HepG2 (cell line): ENCODE results near the gene DCUN1D4. TPM values are rescaled to one million over a fixed set of nuclear protein-coding genes. Genes with fewer than 3 reads are reported as not detected.

ENCODE experiments used
- CBFB ChIP-seq: sonication (generic); formaldehyde crosslinking; IDR thresholded peaks from 2 replicates; pipeline ENCODE4 v1.4.0; 2020; ENCODE audit warnings: missing genetic modification reagents
- CCAR2 ChIP-seq: fragments of 200-400 bp; formaldehyde crosslinking; optimal IDR thresholded peaks from 2 replicates; pipeline ENCODE3; 2018; ENCODE audit warnings: low read depth, mild to moderate bottlenecking, low read length, moderate library complexity
- HDAC1 ChIP-seq: sonication (generic); formaldehyde crosslinking; IDR thresholded peaks from 2 replicates; pipeline ENCODE4 v1.5.1; 2020; ENCODE audit warnings: mild to moderate bottlenecking, missing genetic modification reagents
- MYC ChIP-seq: sonication (generic); formaldehyde crosslinking; IDR thresholded peaks from 2 replicates; pipeline ENCODE4 v1.9.0; 2021; ENCODE audit warnings: missing genetic modification reagents, borderline replicate concordance
- SMAD9 ChIP-seq: sonication (generic); formaldehyde crosslinking; IDR thresholded peaks from 2 replicates; pipeline ENCODE4 v1.5.1; 2020; ENCODE audit warnings: mild to moderate bottlenecking, missing genetic modification reagents
- SOX5 ChIP-seq: IDR thresholded peaks from 2 replicates; pipeline ENCODE4 v1.6.1; 2016; ENCODE audit warnings: borderline replicate concordance
- ZMAT3 ChIP-seq: sonication (generic); formaldehyde crosslinking; conservative IDR thresholded peaks from 2 replicates; pipeline ENCODE4 v1.7.0; 2021; ENCODE audit warnings: missing genetic modification reagents
- ZNF224 ChIP-seq: sonication (generic); formaldehyde crosslinking; IDR thresholded peaks from 2 replicates; pipeline ENCODE4 v1.5.0; 2020; ENCODE audit warnings: mild to moderate bottlenecking, missing genetic modification reagents
- ZNF382 ChIP-seq: sonication (generic); formaldehyde crosslinking; IDR thresholded peaks from 2 replicates; pipeline ENCODE4 v1.5.0; 2020; ENCODE audit warnings: missing genetic modification reagents, mild to moderate bottlenecking, borderline replicate concordance
- ZNF432 ChIP-seq: sonication (generic); formaldehyde crosslinking; IDR thresholded peaks from 2 replicates; pipeline ENCODE4 v1.5.0; 2020; ENCODE audit warnings: missing genetic modification reagents, mild to moderate bottlenecking, borderline replicate concordance
- polyA plus RNA-seq, 8 experiments: library from polyadenylated mRNA; depleted of rRNA in 3 of 8; stranded (reverse) in 7 of 8; unstranded in 1 of 8; fragments of >200 nt; fragmentation: Illumina TruSeq in 4 of 8; extraction: Trizol in 4 of 8; gene quantifications; 2 replicates each; pipeline versions ENCODE4 v1.2.1 to v1.2.3, GENCODE V29; 2011 to 2016; ENCODE audit warnings: low read depth in 4 of 8, missing spikeins in 1 of 8, mixed read lengths in 1 of 8; ENCODE audit not compliant: insufficient read depth in 1 of 8
- total RNA-seq, 5 experiments: library from RNA; depleted of rRNA; stranded (reverse); fragments of >200 nt; fragmentation: Illumina TruSeq; extraction: Trizol; gene quantifications; 2 replicates each; pipeline ENCODE4 v1.2.3, GENCODE V29; 2016; ENCODE audit warnings: low read depth in 1 of 5
- TF ChIP-seq, protein P1 (sequence below): sonication (generic); formaldehyde crosslinking; IDR thresholded peaks from 2 replicates; pipeline ENCODE4 v1.4.0; 2020; ENCODE audit warnings: mild to moderate bottlenecking, missing genetic modification reagents
- TF ChIP-seq, protein P2 (sequence below): sonication (generic); formaldehyde crosslinking; conservative IDR thresholded peaks from 2 replicates; pipeline ENCODE4 v1.4.0; 2020; ENCODE audit warnings: mild to moderate bottlenecking, missing genetic modification reagents, moderate library complexity

Gene DCUN1D4
- total and polyA plus RNA-seq, 2 of the 13 experiments (the other 11 are each of a cell fraction or from before 2014, with no cell fraction given) = 27.9 to 44.4 TPM

DNA sequence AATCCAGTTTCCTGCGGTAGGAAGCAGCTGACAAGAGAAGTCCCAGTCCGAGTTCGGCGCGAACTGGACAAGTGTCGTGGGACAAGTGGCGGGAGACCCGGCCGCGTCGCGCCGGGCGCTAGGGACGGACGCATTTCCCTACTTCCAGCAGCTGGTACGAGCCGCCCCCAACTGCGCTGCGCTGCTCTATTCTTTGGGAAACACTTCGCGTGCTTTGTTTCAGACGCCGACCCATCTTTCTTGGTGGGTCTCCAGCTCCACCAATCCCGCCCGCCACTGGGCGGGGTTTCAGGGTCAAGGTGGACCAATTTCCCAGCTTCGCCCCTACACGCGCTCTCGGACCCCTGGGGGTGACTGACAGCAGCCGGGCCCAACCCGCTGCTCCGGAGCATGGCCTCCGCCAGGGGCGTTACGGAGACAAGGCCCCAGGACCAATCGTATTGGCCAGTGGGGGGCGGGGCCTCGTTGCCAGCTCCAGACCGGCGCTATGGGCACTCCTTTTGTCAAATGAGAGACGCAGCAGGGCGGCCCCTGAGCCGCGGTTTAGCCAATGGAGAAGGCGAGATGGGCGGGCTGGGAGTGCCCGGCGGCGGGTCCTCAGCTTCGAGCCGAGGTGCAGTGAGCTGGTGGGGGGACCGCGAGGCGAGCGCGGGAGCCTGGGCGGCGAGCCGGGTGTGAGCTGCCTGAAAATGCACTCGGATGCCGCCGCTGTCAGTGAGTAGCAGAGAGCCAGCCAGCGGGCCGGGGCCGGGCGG is at the start of gene DCUN1D4 (continued):
- TF ChIP-seq, protein P1, sequence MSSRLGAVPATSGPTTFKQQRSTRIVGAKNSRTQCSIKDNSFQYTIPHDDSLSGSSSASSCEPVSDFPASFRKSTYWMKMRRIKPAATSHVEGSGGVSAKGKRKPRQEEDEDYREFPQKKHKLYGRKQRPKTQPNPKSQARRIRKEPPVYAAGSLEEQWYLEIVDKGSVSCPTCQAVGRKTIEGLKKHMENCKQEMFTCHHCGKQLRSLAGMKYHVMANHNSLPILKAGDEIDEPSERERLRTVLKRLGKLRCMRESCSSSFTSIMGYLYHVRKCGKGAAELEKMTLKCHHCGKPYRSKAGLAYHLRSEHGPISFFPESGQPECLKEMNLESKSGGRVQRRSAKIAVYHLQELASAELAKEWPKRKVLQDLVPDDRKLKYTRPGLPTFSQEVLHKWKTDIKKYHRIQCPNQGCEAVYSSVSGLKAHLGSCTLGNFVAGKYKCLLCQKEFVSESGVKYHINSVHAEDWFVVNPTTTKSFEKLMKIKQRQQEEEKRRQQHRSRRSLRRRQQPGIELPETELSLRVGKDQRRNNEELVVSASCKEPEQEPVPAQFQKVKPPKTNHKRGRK (CRISPR knock-in tag) = no peak
- no peak for TF ChIP-seq ZMAT3 (CRISPR knock-in tag)
- TF ChIP-seq HDAC1 (CRISPR knock-in tag) = peak; percentile 58
- TF ChIP-seq CBFB (CRISPR knock-in tag) = peak; percentile 45; the same call in 1 of the 2 replicates
- no peak for TF ChIP-seq ZNF432
- peak; percentile 64; the same call in 1 of the 2 replicates for TF ChIP-seq ZNF224 (CRISPR knock-in tag)
- TF ChIP-seq, protein P2, sequence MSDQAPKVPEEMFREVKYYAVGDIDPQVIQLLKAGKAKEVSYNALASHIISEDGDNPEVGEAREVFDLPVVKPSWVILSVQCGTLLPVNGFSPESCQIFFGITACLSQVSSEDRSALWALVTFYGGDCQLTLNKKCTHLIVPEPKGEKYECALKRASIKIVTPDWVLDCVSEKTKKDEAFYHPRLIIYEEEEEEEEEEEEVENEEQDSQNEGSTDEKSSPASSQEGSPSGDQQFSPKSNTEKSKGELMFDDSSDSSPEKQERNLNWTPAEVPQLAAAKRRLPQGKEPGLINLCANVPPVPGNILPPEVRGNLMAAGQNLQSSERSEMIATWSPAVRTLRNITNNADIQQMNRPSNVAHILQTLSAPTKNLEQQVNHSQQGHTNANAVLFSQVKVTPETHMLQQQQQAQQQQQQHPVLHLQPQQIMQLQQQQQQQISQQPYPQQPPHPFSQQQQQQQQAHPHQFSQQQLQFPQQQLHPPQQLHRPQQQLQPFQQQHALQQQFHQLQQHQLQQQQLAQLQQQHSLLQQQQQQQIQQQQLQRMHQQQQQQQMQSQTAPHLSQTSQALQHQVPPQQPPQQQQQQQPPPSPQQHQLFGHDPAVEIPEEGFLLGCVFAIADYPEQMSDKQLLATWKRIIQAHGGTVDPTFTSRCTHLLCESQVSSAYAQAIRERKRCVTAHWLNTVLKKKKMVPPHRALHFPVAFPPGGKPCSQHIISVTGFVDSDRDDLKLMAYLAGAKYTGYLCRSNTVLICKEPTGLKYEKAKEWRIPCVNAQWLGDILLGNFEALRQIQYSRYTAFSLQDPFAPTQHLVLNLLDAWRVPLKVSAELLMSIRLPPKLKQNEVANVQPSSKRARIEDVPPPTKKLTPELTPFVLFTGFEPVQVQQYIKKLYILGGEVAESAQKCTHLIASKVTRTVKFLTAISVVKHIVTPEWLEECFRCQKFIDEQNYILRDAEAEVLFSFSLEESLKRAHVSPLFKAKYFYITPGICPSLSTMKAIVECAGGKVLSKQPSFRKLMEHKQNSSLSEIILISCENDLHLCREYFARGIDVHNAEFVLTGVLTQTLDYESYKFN = no peak
- no peak for TF ChIP-seq ZNF382 (CRISPR knock-in tag)
- TF ChIP-seq CCAR2 = no peak
- no peak for TF ChIP-seq SMAD9
- TF ChIP-seq SOX5 (CRISPR knock-in tag) = 0 out of 2 replicates have a peak, but pooled peaks have one; percentile 9
- peak; percentile 46; the same call in 1 of the 2 replicates for TF ChIP-seq MYC (CRISPR knock-in tag)
